Measurements from ENCODE around the gene TM4SF20. TPM values are rescaled to one million over a fixed set of nuclear protein-coding genes. Genes with fewer than 3 reads are reported as not detected.

TM4SF20 gene
- total and polyA plus RNA-seq, 10 of the 15 experiments (the other 5 are each of a cell fraction or from before 2014, with no cell fraction given), result 0.04 to 0.07 TPM; not detected in 8

DNA sequence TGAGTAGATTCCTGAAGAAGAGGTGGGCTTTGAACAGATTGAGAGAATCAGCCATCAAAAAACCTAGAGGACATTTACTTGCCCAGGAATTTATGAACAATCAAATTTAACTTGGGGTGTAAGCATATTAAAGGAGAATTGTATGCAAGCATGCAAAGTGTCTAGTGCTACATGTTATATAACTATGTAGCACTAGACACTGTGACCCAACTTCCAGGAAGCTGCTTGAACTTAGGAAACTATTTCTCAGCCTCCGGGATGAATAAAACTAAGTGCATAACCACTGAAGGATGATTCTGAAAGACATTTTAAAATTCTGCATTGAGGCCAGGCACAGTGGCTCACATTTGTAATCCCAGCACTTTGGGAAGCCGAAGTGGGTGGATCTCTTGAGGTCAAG, 41.7 kb downstream of the TM4SF20 start:
- H4K20me1 ChIP-seq (ENCODE audit: control insufficient read depth, insufficient read depth), result no peaks in the 10 kb centered on the region
- FAIRE-seq (no peak), DNase-seq (ENCODE audit: low read depth, low spot score) (no peak), ATAC-seq (no peak)
- no peak overlapping the region for H2AFZ ChIP-seq (ENCODE audit: control insufficient read depth, low read depth, low read length)
- BruUV-seq (replicated peaks), result no TSS peak
- ChIA-PET RAD21 (ENCODE audit: unreplicated experiment) (no interaction called here), SMC1A (ENCODE audit: uncharacterized antibody, unreplicated experiment) (no interaction called here), POLR2A (interaction anchor here (0.6 kb wide), 1 partner anchor 170 kb away, joined by 4 read pairs; no protein-coding TSS in a partner anchor), CTCF (interaction anchor here (1.1 to 1.8 kb wide), 3 partner anchors 10 to 13 kb away, joined by 4 to 6 read pairs (median 4); no protein-coding TSS in a partner anchor)
- peaks cover 0 to 25% of the 10 kb centered on the region in 2 experiments; a peak in 3 of 4 replicates for H3K36me3 ChIP-seq (ENCODE audit: control insufficient read depth in 2 of 2, insufficient read depth in 2 of 2, low read length in 1 of 2)
- no peaks in the 10 kb centered on the region; the same call in 1 of the 2 replicates for H3K79me2 ChIP-seq (ENCODE audit: control insufficient read depth, insufficient read depth, low read length)
- H3K27me3 ChIP-seq (replicated peaks in 1 of 2; ENCODE audit: control insufficient read depth in 2 of 2, insufficient read depth in 2 of 2, low read length in 1 of 2), result no peaks in the 10 kb centered on the region
- intact Hi-C loops (cut with micrococcal nuclease; ENCODE audit: unreplicated experiment), result no loop called here
- H3K27ac ChIP-seq (ENCODE audit: control insufficient read depth, insufficient read depth), result no peak overlapping the region
- no peak overlapping the region for H3K9ac ChIP-seq (ENCODE audit: control insufficient read depth, insufficient read depth, low read length)
- no peaks in the 10 kb centered on the region for H3K4me1 ChIP-seq (ENCODE audit: control insufficient read depth, insufficient read depth, low read length)
- no peaks in the 10 kb centered on the region for H3K9me3 ChIP-seq (replicated peaks; ENCODE audit: control insufficient read depth, insufficient read depth, low read length)
- WGBS (ENCODE audit: insufficient coverage, insufficient replicate concordance, low lambda C conversion rate, missing lambda C conversion rate), result 97% methylated on average over 2 of the region's 2 CpGs
- no peak overlapping the region for H3K4me2 ChIP-seq (ENCODE audit: control insufficient read depth, insufficient read depth)
- no peak overlapping the region for H3K4me3 ChIP-seq
- TF ChIP-seq IKZF2 (IDR thresholded peaks at IDR 0.05) (no peak), BMI1 (IDR thresholded peaks at IDR 0.05; ENCODE audit: borderline replicate concordance) (no peak), MEF2B (IDR thresholded peaks at IDR 0.05; ENCODE audit: partially characterized antibody, poor library complexity, severe bottlenecking) (no peak), KDM1A (IDR thresholded peaks at IDR 0.05; ENCODE audit: borderline replicate concordance) (no peak), CBX5 (IDR thresholded peaks at IDR 0.05; ENCODE audit: low read depth) (no peak), ZSCAN29 (IDR thresholded peaks at IDR 0.05) (no peak), YBX1 (IDR thresholded peaks at IDR 0.05) (no peak)
- in situ Hi-C loops (cut with MboI), result no loop called here

DNA sequence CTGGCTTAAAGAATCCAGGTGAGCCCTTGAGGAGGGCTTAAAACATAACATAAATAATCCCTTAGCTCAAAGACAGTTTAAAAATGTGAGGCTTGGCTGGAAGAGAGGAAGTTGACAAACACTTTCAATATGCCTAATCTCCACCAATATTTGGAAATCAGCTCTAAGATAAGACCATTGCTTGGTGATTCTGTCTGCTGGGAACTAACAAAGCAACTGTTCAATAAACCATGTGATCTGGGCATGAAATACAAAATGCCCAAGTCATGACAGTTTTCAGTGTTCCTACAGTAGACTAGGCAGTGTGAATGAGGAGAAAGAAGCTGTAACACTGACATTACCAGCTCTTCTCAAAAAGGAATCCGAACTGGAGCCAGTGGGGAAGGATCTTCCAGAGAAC, 43.4 kb downstream of the TM4SF20 start:
- no peaks in the 10 kb centered on the region for H3K9me3 ChIP-seq (replicated peaks; ENCODE audit: control insufficient read depth, insufficient read depth, low read length)
- FAIRE-seq, result no peak
- H3K36me3 ChIP-seq (ENCODE audit: control insufficient read depth in 2 of 2, insufficient read depth in 2 of 2, low read length in 1 of 2), result peaks cover 0 to 25% of the 10 kb centered on the region in 2 experiments; a peak in 3 of 4 replicates
- DNase-seq (ENCODE audit: low read depth, low spot score), result no peak
- SMC1A ChIA-PET (ENCODE audit: uncharacterized antibody, unreplicated experiment), result interaction anchor here (1.3 to 1.8 kb wide), 4 partner anchors 11 to 27 kb away, joined by 3 to 8 read pairs (median 4); no protein-coding TSS in a partner anchor
- in situ Hi-C loops (cut with MboI) (no loop called here), intact Hi-C loops (cut with micrococcal nuclease; ENCODE audit: unreplicated experiment) (no loop called here)
- no peak overlapping the region for H2AFZ ChIP-seq (ENCODE audit: control insufficient read depth, low read depth, low read length)
- H3K79me2 ChIP-seq (ENCODE audit: control insufficient read depth, insufficient read depth, low read length), result no peaks in the 10 kb centered on the region; the same call in 1 of the 2 replicates
- CTCF ChIA-PET, result interaction anchor here (0.6 kb wide), 1 partner anchor 431 kb away, joined by 3 read pairs; no protein-coding TSS in a partner anchor
- no peak overlapping the region for H3K27ac ChIP-seq (ENCODE audit: control insufficient read depth, insufficient read depth)
- RAD21 ChIA-PET (ENCODE audit: unreplicated experiment), result no interaction called here
- no peaks in the 10 kb centered on the region for H4K20me1 ChIP-seq (ENCODE audit: control insufficient read depth, insufficient read depth)
- BruUV-seq (replicated peaks), result no TSS peak
- ATAC-seq, result no peak
- no peak overlapping the region for H3K4me3 ChIP-seq
- no peak overlapping the region for H3K9ac ChIP-seq (ENCODE audit: control insufficient read depth, insufficient read depth, low read length)
- no peaks in the 10 kb centered on the region for H3K27me3 ChIP-seq (replicated peaks in 1 of 2; ENCODE audit: control insufficient read depth in 2 of 2, insufficient read depth in 2 of 2, low read length in 1 of 2)
- POLR2A ChIA-PET, result no interaction called here
- WGBS (ENCODE audit: insufficient coverage, insufficient replicate concordance, low lambda C conversion rate, missing lambda C conversion rate), result 100% methylated on average over 1 of the region's 1 CpG
- no peaks in the 10 kb centered on the region for H3K4me1 ChIP-seq (ENCODE audit: control insufficient read depth, insufficient read depth, low read length)
- no peak overlapping the region for H3K4me2 ChIP-seq (ENCODE audit: control insufficient read depth, insufficient read depth)
- TF ChIP-seq IRF3 (IDR thresholded peaks at IDR 0.05), result no peak
- no peak for TF ChIP-seq RELA (IDR thresholded peaks at IDR 0.05; ENCODE audit: borderline replicate concordance, partially characterized antibody)
- no peak for TF ChIP-seq TCF7 (IDR thresholded peaks at IDR 0.05; ENCODE audit: borderline replicate concordance)
- TF ChIP-seq BCL11A (IDR thresholded peaks at IDR 0.05; ENCODE audit: low read depth, low read length), result no peak
- TF ChIP-seq, protein P1, sequence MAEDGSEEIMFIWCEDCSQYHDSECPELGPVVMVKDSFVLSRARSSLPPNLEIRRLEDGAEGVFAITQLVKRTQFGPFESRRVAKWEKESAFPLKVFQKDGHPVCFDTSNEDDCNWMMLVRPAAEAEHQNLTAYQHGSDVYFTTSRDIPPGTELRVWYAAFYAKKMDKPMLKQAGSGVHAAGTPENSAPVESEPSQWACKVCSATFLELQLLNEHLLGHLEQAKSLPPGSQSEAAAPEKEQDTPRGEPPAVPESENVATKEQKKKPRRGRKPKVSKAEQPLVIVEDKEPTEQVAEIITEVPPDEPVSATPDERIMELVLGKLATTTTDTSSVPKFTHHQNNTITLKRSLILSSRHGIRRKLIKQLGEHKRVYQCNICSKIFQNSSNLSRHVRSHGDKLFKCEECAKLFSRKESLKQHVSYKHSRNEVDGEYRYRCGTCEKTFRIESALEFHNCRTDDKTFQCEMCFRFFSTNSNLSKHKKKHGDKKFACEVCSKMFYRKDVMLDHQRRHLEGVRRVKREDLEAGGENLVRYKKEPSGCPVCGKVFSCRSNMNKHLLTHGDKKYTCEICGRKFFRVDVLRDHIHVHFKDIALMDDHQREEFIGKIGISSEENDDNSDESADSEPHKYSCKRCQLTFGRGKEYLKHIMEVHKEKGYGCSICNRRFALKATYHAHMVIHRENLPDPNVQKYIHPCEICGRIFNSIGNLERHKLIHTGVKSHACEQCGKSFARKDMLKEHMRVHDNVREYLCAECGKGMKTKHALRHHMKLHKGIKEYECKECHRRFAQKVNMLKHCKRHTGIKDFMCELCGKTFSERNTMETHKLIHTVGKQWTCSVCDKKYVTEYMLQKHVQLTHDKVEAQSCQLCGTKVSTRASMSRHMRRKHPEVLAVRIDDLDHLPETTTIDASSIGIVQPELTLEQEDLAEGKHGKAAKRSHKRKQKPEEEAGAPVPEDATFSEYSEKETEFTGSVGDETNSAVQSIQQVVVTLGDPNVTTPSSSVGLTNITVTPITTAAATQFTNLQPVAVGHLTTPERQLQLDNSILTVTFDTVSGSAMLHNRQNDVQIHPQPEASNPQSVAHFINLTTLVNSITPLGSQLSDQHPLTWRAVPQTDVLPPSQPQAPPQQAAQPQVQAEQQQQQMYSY (CRISPR knock-in tag; IDR thresholded peaks at IDR 0.05), result no peak

Measured in GM12878 (cell line).